ENCODE measurements around the gene GPR27.
A peak's percentile ranks its signal among the peaks of the same experiment; 100 is the strongest.

The GPR27 gene

GRCh38 chr3:71753701-71754609 lies at the start of gene GPR27:
Gene GPR27, plus strand, starts transcription at chr3:71753855. Its CDS starts 195 bp downstream, at chr3:71754050.
- DNase-seq = no peak

GRCh38 chr3:71704915-71705314 lies 48.7 kb upstream of the GPR27 start:
- no peak for DNase-seq

GRCh38 chr3:71705681-71706080 lies 48.0 kb upstream of the GPR27 start:
- no peak for DNase-seq

GRCh38 chr3:71707595-71707994 lies 46.1 kb upstream of the GPR27 start:
- no peak for DNase-seq

- DNase-seq = no peak
These were observed 45.1 kb upstream of the GPR27 start for GRCh38 chr3:71708476-71709105.

GRCh38 chr3:71709908-71710511 lies 43.6 kb upstream of the GPR27 start:
- no peak for DNase-seq

- no peak for DNase-seq
These were observed 42.7 kb upstream of the GPR27 start for GRCh38 chr3:71710906-71711494.

GRCh38 chr3:71713041-71713440 lies 40.6 kb upstream of the GPR27 start:
- no peak for DNase-seq

- DNase-seq = no peak
These were observed 39.1 kb upstream of the GPR27 start for GRCh38 chr3:71714595-71714994.

- DNase-seq = no peak
These were observed 35.6 kb upstream of the GPR27 start for GRCh38 chr3:71718072-71718471.

GRCh38 chr3:71721002-71721401 lies 32.7 kb upstream of the GPR27 start:
- no peak for DNase-seq

GRCh38 chr3:71721651-71722157 lies 32.0 kb upstream of the GPR27 start:
- DNase-seq = peak; percentile 22

- no peak for DNase-seq
These were observed 31.0 kb upstream of the GPR27 start for GRCh38 chr3:71722693-71723092.

GRCh38 chr3:71723452-71724170 lies 30.0 kb upstream of the GPR27 start:
- peak; percentile 41 for DNase-seq

- no peak for DNase-seq
These were observed 29.5 kb upstream of the GPR27 start for GRCh38 chr3:71724171-71724453.

GRCh38 chr3:71724584-71725270 lies 28.9 kb upstream of the GPR27 start:
- peak; percentile 28 for DNase-seq

GRCh38 chr3:71725271-71725991 lies 28.2 kb upstream of the GPR27 start, which contains the start of gene EIF4E3:
Gene EIF4E3, minus strand, starts transcription at chr3:71725402. Its CDS starts 35 bp downstream, at chr3:71725367.
- peak; percentile 41 for DNase-seq

- peak; percentile 23 for DNase-seq
These were observed 27.5 kb upstream of the GPR27 start for GRCh38 chr3:71726146-71726545.

GRCh38 chr3:71728632-71729342 lies 24.9 kb upstream of the GPR27 start:
- DNase-seq = no peak

- no peak for DNase-seq
These were observed 21.0 kb upstream of the GPR27 start for GRCh38 chr3:71732637-71733036.

GRCh38 chr3:71733319-71733718 lies 20.3 kb upstream of the GPR27 start:
- DNase-seq = no peak

All from activated CD4-positive, alpha-beta T cell treated with anti-CD3 and anti-CD28 coated beads, Interleukin-2, amount 50 U/mL, for 1 hour (primary cell).